ENCODE data around the gene KLC1. TPM values are rescaled to one million over a fixed set of nuclear protein-coding genes. Genes with fewer than 3 reads are reported as not detected.
"Not testable (repeated sequence)": the region's sequence is repeated elsewhere in the genome, so short reads cannot be mapped to it uniquely, and the experiment has no call there.

The KLC1 gene
- 10 to 100 TPM; 88.0 to 99.8 (median 92.7) TPM for polyA plus RNA-seq (ENCODE audit: insufficient read length in 4 of 4)

DNA sequence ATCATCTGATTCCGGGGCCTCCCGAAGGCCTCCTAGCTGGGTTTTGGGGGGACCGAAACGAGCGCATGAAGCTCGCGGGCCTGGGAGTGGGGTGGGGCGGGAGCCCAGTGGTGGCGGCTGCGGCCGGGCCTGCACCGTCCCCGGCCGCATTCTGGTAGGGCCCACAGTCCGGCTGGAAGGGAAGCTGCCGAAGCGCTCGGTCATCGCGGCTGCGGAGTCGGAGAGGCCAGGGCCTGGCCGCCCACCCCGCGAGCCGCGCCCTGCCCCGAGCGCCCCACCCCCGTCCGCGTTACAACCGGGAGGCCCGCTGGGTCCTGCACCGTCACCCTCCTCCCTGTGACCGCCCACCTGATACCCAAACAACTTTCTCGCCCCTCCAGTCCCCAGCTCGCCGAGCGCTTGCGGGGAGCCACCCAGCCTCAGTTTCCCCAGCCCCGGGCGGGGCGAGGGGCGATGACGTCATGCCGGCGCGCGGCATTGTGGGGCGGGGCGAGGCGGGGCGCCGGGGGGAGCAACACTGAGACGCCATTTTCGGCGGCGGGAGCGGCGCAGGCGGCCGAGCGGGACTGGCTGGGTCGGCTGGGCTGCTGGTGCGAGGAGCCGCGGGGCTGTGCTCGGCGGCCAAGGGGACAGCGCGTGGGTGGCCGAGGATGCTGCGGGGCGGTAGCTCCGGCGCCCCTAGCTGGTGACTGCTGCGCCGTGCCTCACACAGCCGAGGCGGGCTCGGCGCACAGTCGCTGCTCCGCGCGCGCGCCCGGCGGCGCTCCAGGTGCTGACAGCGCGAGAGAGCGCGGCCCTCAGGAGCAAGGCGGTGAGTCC is at the start of gene KLC1:
TSS of gene KLC1 (plus strand) at position 528 of the 819 bp plus-strand sequence. CDS start 25,354 bp downstream, outside the sequence.
- DNase-seq (ENCODE audit: low read depth in 4 of 4, low spot score in 3 of 4), result peak in 3 of 4 donors; percentile 65 to 74 (median 69)

DNA sequence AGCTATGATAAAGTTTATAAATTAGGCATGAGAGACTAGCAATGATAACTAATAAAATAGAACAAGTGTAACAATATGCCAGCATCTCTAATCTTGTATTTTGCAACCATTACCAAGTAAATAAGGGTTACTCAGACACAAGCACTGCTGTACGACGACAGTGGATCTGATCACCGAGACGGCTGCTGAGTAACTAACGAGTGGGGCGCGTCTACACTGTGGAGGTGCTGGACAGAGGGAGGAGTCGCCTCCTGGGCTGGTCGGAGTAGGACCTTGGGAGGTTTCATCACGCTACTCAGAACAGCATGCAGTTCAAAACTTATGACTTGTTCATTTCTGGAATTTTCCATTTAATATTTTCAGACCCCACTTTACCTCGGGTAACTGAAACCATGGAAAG is 47.8 kb upstream of the KLC1 start:
- no peak for DNase-seq (ENCODE audit: low read depth in 4 of 4, low spot score in 3 of 4)

DNA sequence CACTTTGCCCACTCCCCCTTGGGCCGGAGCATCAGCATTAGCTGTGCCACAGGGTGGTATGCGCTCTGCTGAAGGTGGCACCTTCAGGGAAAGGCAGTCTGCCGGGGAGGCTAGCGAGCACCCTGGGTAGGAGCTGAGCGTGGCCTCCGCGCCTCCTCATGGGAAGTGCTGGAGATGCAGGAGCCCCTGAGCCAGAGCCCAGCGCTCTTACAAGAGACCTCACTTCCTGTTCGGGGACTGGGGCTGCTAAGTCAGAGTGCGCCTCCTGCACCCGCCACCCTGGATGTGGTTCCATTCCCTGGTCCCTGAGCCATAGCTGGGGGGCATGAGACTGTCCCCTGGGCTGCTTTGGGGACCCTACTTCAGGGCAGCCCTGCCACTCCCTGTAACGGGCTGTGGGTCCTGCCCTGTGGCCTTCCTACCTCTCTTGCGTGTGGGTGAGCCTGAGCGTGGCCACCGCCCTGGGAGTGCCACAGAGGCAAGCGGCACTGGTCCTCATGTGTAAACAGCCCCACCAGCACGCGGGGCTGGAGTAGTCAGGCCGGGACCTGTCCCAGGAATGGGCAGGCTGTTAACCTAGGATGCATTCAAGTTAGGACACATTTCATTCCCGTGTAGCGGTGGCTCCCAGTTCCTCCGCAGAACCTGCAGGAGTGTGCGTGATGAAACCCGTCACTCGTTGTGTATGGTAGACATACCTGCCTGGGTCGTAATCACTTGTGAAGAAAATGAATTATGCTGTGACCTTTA is 46.9 kb upstream of the KLC1 start:
- no peak for DNase-seq (ENCODE audit: low read depth in 4 of 4, low spot score in 3 of 4)

DNA sequence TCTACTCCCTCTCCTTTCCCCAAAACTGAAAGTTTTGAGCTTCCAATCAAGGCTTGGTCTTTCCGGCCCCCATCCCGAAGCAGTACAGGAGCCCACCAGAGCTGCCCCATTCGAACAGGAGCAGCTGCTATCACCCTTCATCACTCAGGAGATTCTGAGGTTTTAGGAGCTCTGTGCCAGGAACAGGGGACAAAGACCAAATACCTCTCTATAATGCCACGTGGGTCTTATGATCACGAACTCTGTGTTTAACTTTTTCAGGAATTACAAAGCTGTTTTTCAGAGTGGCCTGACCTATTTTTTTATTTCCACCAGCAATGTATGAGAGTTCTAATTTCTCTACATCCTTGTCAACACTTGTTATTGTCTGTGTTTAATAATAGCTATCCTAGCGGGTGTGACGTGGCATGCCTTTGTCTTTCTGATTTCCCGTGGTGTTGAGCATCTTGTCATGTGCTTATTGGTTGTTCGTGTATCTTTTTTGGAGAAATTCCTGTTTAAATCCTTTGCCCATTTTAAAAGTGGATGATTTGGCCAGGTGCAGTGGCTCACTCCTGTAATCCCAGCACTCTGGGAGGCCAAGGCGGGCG is 44.6 kb upstream of the KLC1 start:
- no peak for DNase-seq (ENCODE audit: low read depth in 4 of 4, low spot score in 3 of 4)

DNA sequence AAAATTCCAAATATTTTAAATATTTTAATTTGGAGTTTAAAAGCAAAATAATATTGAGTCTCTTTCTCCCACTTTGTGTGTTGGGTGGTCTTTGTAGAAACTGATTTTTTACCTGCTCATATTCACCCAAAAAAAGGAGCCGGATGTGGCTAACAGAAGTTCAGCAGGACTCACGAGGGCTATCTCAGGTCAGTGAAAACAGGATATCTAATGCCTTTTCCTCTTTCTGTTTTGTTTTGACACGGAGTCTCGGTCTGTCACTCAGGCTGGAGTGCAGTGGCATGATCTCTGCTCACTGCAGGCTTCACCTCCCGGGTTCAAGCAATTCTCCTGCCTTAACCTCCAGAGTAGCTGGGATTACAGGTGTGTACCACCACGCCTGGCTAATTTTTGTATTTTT is 35.4 kb upstream of the KLC1 start:
- no peak for DNase-seq (ENCODE audit: low read depth in 4 of 4, low spot score in 3 of 4)

DNA sequence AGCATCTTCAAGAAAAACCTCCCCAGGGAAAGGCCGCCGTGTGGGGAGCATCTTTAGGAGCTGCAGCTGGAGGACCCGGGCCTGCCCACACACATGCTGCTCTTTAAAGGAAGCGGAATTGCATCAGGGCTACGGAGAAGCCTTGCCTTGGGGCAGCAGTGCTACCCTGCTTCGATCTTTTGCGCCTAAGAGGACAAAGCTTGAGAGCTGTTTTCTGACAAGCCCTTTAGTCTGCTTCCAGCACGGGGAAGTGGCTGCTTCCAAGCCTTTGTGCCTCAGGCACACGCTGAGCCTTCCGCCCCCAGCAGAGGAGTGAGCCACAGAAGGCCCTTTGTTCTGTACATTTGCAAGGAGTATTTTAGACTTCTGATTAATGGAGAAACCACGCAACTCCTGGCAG is 34.7 kb upstream of the KLC1 start:
- DNase-seq (ENCODE audit: low read depth in 4 of 4, low spot score in 3 of 4), result no peak

DNA sequence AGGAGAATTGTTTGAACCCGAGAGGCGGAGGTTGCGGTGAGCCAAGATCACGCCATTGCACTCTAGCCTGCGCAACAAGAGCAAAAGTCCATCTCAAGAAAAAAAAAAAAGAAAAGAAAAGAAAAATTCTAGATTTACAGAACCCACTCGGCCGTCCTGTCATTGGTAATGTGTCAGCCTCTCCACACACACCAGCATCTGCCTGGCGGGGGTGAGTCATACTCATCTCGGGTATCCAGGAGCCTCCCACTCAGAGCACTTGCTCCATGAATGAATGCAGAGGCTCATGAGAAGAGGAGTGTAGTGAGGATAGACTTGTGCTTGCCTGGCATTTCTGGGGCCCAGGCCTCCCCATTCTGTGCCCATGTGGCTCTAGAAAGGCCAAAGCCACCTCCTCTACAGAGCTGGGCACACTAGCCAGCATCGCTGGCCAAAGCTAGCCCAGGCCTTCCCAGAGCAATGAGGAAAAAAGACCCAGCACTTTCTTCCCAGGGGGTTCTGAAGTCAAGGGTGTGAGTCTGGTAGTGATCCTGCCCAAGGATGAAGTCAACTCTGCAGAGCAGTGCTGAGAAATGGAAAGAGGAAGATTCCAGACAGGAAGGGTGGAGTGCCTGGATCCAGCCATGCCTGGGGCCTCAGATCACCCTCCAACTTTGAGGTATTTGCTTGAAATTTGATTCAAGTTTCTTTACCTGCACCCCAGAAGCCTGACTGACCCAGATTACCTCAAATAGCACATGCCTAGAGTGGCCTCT is 31.2 kb upstream of the KLC1 start:
- no peak for DNase-seq (ENCODE audit: low read depth in 4 of 4, low spot score in 3 of 4)

DNA sequence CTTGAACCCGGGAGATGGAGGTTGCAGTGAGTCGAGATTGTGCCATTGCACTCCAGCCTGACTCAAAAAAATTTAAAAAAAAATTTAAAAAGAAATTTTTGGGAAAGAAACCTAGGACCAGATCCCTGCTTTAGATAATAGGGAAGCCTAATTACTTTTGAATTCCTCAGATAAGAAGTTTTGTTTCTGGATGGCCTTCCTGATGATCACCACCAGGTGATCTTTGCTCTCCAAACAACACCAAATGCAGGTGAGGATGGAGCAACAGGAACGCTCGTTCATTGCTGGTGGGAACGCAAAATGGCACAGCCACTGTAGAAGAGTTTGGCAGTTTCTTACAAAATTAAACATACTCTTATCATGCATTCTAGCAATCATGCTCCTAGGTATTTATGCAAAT is 28.5 kb upstream of the KLC1 start:
- no peak for DNase-seq (ENCODE audit: low read depth in 4 of 4, low spot score in 3 of 4)

DNA sequence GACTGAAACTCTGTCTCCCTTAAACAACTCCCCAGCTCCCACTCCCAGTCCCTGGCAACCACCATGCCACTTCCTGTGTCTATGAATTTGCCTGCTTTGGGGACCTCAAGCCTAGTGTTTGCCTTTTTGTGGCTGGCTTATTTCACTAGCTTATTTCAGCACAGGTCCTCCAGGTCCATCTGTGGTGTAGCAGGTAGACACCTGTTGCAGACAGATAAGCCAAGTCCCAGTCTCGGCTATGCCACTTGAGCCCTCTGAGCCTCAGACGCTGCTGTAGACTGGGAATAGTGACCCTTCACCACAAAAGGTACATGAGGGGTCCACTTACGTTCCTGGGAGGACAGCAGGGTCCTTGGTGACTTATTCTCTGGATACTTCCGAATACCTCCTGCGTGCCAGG is 24.4 kb upstream of the KLC1 start:
- DNase-seq (ENCODE audit: low read depth in 4 of 4, low spot score in 3 of 4), result no peak

DNA sequence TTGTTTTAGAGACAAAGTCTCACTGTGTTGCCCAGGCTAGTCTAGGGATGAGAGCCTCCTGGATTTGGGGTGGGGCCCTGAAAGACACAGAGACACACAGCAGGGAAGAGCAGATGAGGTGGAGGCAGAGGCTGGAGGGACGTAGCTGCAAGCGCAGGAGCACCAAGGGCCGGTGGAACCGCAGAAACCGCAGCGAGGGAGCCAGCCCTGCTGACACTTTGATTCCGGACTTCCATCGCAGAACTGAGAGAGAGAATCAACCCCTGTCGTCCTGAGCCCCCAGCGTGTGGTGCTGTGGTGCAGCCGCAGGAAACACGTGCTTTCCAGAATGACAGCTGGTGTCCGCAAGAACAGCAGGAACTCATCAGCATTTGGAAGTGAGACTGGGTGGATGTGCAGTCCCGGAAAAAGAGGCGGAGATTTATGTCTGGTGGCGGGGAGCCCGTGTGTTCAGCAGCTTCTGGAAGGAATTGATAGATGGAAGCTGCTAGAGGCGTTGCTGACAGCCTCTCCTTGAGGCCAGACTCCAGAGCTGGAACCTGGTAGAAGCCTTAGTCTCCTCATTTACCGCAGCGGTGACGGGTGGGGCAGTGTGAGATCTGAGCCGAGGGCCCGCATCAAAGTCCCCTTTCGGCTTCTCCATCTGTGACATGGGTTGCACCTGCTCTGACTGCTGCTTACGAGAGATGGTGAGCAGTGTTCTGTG is 21.9 kb upstream of the KLC1 start:
- peak; percentile 83 to 90 (median 88) for DNase-seq (ENCODE audit: low read depth in 4 of 4, low spot score in 3 of 4)

DNA sequence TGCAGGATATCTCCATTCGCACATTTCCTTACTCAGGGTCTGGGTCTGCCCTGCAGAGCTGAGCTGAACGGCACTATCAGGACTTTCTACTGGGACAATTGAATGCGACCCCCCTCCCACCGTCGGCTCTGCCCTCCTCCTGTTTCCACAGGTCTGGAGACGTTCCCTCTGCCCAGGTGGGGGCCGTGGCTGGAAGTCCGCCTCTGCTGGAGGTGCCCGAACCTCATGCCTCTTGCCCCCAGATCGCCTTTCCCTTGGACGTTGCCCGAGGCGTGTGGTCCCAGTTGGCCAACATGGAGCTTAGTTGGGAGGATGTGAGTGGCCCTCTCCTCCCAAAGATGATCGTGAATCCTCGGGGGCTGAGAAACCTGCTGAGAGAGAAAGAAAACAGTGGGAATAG is 21.2 kb upstream of the KLC1 start:
- no peak for DNase-seq (ENCODE audit: low read depth in 4 of 4, low spot score in 3 of 4)

DNA sequence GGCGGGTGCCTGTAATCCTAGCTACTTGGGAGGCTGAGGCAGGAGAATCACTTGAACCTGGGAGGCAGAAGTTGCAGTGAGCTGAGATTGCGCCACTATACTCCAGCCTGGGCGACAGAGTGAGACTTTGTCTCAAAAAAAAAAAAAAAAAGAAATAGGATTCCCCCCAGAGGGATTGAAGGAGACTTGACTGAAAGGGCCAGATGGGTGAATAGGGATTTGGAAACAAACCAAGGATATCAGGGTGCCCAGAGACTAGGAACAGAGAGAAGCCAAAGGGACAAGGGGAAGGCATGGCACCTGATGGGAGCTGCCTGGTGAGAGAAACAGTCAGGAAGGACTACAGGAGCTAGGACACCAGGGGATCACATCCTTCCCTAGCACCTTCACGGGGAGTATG is 19.9 kb upstream of the KLC1 start:
- DNase-seq (ENCODE audit: low read depth in 4 of 4, low spot score in 3 of 4), result not testable (repeated sequence)

DNA sequence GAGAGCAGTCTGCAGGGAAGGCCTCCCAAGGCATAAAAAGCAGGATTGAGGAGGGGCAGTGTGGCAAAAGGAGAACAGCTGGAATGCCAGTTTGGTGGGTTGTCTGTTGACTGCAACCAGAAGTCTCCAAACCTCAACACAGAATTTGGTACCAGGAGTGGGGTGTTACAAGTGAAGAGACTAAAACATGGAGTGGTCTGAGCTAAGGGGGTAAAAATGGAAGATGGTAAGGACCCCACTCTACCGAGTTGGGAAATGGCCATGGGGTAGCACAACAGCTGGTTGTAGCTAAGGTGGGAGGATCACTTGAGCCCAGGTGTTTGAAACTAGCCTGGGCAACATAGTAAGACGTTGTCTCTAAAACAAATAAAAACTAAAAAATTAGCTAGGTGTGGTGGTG is 17.8 kb upstream of the KLC1 start:
- DNase-seq (ENCODE audit: low read depth in 4 of 4, low spot score in 3 of 4), result no peak

DNA sequence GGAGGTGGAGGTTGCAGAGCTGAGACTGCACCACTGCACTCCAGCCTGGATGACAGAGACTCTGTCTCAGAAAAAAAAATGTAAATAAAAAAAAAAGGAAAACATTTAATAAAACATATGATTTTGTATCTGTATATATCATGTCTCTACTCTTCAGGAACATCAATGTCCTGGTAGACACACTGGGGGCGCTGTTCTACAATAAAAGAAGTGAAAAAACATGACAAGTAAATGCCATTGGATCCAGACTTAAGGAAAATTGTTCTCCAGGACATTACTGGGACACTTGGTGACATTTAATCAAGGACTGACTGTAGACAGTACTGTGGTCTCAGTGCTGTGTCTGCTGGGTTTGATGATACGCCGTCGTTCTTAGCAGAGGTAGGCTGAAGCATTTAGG is 15.5 kb upstream of the KLC1 start:
- DNase-seq (ENCODE audit: low read depth in 4 of 4, low spot score in 3 of 4), result no peak

DNA sequence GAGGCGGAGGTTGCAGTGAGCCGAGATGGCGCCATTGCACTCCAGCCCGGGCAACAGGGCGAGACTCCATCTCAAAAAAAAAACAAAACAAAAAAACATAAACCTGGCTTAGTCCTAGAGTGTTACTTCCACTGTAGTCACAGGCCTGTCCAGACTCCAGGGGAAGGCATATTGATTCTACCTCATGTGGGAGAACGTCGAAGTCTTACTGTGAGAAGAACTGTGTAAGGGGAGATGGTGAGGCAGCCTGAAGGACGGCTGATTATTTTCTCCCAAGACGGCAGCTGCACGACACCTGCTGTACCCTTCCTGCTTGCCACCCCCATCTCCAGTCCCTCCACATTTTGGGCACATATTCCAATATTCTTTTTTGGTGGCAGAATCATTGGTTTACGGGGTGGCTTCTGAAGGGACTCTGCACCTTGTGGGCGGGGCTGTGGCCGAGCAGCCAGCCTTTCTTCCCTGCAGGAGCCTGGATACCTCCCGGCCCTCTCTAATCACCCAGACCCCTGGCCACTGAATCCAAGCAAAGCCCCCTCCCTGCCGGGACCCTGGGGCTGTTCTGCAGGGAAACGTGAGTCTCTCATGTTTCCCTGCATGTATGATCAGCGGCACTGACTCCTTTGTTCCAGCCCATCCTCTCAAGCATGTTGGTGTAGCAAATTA is 12.2 kb upstream of the KLC1 start:
- DNase-seq (ENCODE audit: low read depth in 4 of 4, low spot score in 3 of 4), result no peak

DNA sequence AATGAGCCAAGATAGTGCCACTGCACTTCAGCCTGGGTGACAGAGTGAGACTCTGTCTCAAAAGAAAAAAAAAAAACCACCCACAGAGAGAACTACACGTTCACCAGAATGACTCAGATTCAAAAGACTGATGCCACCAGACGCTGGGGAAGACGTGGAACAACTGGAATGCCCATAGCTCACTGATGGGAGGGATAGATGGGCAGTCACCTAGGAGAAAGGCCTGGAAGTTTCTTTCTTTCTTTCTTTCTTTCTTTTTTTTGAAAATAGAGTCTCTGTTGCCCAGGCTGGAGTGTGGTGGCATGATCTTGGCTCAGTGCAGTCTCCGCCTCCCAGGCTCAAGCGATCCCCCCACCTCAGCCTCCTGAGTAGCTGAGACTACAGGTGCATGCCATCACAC is 10.0 kb upstream of the KLC1 start:
- DNase-seq (ENCODE audit: low read depth in 4 of 4, low spot score in 3 of 4), result no peak

DNA sequence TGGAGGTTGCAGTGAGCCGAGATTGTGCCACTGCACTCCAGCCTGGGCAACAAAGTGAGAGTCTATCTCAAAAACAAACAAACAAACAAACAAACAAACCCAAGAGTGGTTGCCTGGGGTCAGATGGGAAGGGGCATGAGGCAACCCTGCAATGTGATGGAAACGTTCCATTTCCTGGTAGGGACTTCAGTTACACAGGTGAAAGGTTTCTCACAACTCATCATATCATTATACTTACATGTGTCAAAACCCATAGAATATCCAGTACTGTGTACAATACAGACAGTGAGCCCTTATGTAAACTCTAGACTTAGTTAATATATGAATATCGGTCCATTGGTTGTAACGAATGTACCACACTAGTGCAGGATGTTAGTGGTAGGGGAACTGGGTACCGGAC is 7.2 kb upstream of the KLC1 start:
- no peak for DNase-seq (ENCODE audit: low read depth in 4 of 4, low spot score in 3 of 4)

DNA sequence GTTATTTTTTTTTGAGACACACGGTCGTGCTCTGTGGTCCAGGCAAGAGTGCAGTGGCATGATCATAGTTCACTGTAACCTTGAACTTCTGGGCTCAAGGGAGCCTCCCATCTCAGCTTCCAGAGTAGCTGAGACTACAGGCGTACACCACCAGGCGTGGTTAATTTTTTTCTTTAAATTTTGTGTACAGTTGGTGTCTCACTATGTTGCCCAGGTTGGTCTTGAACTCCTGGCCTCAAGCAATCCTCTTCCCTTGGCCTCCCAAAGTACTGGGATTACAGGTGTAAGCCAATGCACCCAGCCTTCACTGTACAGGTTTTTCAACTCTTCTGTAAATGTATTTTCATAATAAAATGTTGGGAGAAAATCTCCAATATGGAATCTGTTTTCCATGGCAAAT is 5.7 kb upstream of the KLC1 start:
- DNase-seq (ENCODE audit: low read depth in 4 of 4, low spot score in 3 of 4), result no peak

DNA sequence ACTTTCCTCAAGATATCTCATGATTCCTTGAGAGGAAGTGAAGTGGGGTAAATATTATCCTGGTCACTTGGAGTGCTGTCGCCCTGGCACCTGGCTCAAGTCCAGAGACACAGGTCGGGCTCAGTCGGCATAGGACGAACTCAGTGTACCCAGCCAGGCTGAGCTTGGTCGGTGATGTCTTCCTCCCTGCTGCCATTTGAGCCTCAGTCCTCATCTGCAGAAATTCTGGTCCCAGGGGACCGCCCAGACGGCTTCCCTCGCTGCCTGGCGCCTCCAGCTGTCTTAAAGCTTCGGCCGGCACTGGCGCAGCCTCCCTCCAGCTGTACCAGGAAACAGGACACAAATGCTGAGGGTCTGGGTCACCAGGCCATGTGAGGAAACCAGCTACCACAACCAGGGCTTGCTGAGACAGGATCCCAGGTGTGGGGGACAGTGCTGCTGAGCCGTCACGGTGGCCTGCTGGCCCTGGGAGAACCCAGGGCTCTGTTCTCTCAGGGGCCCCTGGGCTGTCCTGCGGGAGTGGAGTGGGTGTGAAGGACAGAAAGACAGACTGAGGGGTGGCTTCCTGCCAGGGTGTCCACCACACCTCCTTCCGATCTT is 5.0 kb upstream of the KLC1 start:
- DNase-seq (ENCODE audit: low read depth in 4 of 4, low spot score in 3 of 4), result no peak
